Activated gamma-delta T cell treated with anti-CD3 and anti-CD28 coated beads, Interleukin-2, amount 50 U/mL, for 16 hours (primary cell): ENCODE data around the gene HVCN1.
"Not testable (repeated sequence)": the region's sequence is repeated elsewhere in the genome, so short reads cannot be mapped to it uniquely, and the experiment has no call there.

ENCODE experiments used
- DNase-seq: peaks from one replicate; pipeline ENCODE4 v3.0.0-alpha.2; 2020; ENCODE audit warnings: low read depth

HVCN1 gene

DNA sequence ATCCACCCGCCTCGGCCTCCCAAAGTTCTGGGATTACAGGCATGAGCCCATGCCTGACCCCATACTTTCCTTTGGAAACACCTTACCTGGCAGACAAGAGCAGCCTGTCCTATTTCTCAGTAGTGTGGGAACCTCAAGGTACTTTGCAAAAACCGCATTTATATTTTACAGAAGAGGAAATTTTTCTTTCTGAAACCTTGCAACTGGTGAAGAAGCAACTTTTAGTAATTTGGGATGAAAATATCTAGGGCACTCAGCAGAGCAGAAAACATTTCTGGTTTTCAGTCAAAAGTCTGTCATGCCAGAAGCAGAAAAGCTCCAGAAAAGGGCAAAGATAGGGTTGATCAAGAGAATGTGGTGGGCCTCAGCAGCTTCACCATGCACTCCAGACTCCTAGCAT, 21.2 kb downstream of the HVCN1 start:
- no peak for DNase-seq

DNA sequence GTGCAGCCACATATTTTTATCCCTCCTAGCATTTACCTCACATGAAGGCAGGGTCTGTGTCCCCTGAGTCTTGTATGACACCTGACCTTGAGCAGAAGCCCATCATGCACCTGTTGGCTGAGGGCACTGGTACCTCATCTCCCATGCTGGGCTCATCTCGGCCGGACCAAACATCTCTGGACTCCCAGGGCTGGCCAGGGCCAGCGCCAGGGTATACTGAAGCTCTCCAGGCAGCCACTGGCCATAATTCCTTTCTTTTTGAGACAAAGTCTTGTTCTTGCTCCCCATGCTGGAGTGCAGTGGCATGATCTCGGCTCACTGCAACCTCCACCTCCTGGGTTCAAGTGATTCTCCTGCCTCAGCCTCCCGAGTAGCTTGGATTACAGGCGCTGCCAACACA, 22.0 kb downstream of the HVCN1 start:
- no peak for DNase-seq

GRCh38 chr12:110661337-110661972, 27.5 kb downstream of the HVCN1 start:
- peak; percentile 64 for DNase-seq

- no peak for DNase-seq
These were observed 30.0 kb downstream of the HVCN1 start for GRCh38 chr12:110658878-110659277.

GRCh38 chr12:110658242-110658641, 30.7 kb downstream of the HVCN1 start:
- no peak for DNase-seq

- DNase-seq, result no peak
These were observed 31.2 kb downstream of the HVCN1 start for GRCh38 chr12:110657747-110658146.

- DNase-seq, result no peak
These were observed 32.8 kb downstream of the HVCN1 start for GRCh38 chr12:110656071-110656655.

- DNase-seq, result not testable (repeated sequence)
These were observed 34.7 kb downstream of the HVCN1 start for GRCh38 chr12:110654238-110654637.

GRCh38 chr12:110649341-110649847, 39.5 kb downstream of the HVCN1 start:
- DNase-seq, result no peak

GRCh38 chr12:110647631-110648040, 41.3 kb downstream of the HVCN1 start:
- DNase-seq, result no peak

DNA sequence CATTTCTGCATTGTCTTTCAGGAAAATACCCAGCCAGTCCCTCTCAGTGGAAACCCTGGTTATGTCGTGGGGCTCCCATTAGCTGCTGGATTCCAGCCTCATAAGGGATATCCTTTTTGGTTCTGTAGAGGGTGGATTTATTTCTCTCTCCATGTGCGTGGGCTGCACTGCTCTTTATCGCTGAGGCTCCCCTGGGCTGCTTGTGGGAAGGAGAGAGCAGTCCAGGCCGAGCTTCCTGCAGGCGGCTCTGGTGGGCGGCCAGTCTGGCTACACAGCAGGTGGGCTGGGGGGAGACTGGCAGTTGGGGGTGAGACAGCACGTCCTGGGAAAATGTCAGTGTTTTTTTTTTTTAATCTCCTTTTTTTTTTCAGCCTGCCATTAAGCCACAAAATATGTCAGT, 47.4 kb downstream of the HVCN1 start:
- no peak for DNase-seq

DNA sequence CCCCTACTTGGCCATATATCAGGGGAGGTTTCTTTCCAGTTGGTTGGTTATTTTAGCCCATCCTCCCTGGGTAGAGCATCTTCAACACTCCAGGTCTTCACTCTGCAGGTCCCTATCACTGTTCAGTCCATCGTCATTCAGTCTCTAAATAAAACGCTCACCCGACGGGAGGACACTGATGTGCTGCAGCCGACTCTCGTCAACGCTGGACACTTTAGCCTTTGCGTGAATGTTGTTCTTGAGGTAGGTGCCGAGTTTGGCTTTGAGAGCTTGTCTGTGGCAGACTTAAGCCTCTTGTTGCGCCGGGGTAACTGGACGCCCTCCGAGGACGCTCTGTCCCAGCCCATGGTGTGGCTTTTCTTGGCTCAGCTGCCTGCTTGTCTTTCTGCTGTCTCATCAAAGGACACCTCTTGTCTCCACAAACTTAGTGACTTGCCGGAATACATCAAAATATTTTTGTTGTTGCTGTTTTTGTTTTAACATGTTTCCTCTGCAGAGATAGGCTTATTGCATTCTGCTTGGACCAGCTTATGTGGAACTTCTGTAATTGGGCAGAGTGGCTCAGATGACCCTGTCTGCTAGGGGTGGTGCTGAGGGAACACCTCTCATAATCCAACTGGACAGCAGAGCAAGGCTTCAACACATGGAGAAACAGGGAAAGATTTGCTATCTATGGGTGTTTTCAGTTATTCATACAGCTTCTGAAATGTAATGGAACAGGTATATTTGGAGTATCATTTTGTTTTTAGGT, 48.5 kb downstream of the HVCN1 start:
- no peak for DNase-seq

- DNase-seq, result no peak
These were observed 49.4 kb downstream of the HVCN1 start for GRCh38 chr12:110639336-110640141.

DNA sequence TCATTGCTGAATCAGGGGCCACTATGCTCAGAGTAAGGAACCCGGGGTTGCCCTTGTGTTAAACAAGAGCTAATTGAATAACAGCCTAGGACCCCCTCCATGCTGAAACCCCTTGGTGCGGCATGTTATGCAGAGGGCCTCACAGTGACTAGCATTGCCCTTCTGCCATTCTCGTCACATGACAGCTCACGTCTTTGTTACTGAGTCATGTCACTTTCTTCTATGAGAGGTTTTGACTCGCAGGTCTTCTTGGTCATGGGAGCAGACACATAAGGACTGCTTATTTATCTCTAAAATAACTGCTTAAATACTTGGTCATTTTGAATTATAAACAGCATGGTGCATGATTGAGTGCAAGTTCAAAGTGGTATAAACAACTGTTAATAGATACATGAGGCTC, 50.1 kb downstream of the HVCN1 start:
- DNase-seq, result no peak

GRCh38 chr12:110637869-110638441, 51.0 kb downstream of the HVCN1 start:
- DNase-seq, result no peak

DNA sequence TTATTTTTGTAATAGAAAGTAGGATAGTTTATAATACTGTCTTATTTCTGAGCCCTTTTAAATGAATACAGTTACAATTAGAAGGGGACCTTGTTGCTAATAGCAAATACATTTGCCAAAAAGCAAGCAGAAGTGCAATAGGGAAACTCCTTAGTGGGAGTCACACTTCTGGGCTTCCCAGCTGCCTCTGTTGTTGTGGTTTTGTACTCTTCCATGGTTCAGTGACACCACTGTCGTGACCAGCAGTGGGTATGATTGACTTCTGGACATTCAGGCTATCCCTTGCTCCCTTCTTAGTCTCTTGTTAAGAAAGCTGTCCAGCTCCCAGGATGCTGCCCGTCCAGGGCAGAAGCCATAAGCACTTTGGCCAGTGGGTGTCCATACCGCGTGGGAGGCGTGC, 52.4 kb downstream of the HVCN1 start:
- DNase-seq, result no peak

DNA sequence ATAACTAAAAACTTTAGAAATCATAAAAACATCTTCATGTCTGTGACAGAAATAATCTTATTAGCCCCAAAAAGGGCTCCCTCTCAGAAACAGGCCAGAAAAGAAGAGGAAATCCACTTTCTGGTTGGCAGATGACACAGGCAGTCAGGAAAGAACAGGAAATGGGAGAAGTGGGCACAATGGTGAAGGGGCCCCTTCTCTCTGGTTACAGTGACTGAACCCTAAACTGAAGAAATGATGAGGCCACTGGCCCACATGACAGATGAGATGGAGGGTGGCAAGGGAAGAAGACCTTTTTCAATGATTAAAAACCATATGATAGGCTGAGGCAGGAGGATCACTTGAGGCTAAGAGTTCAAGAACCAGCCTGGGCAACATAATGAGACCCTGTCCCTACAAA, 53.9 kb downstream of the HVCN1 start:
- no peak for DNase-seq

DNA sequence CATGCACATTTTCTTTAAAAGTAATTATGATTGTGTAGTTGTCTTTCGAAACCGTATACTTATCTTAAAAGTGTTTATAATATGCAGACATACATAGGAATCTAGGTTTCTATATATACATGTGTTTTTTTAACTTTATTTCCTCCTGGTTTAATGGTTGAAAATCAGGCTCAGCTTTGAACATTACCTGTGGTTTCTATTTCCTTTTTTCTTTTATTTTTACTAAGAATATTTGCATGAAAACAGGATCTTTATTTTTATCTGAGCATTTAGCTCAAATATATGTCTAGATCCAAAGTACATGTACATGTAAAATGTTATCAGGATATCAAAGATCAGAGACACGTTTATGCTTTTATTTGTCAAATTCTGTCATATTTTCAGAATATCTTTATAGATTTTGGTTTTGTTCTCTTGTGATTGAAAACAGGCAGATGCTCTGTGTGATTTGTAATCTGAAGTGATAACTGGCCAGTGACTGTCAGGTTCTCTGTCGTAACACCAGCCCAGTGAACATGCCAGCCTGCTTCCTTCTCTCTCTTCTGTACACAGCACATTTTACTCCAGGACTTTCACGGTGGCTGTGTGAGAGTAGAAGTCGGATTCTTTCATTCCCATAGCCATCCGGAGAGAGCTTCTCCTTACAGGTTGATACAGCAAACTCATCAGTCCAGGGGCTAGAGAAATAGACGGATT, 61.3 kb downstream of the HVCN1 start:
- no peak for DNase-seq

GRCh38 chr12:110622582-110622981, 66.3 kb downstream of the HVCN1 start:
- no peak for DNase-seq

GRCh38 chr12:110619534-110619953, 69.4 kb downstream of the HVCN1 start:
- DNase-seq, result no peak

DNA sequence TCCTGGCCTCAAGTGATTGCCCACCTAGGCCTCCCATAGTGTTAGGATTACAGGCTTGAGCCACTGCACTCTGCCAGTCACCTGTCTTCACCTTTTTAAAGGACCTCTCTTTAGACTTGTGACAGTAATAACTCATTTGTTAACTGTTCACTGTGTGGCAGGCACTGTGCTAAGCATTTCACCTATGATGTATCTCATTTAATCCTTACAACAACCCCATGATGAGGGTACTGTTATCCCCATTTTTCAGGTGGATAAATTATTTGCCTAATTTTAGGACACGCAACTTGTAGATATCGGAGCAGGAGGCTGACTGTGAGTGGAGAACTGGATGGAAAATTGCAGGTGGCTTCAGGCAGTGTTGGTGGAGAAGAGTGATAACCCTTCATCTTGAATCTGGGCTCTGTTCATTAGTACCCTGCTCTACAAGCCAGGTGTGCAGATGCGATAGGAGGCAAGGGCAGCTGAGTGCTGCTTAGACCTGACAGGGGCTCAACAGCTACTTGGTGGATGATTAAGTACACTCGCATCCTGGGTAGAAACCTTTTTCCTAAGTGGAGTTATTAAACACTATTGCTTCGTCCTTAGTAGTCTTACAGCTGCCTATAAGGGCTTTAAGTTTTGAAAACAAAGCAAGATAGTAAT, 72.3 kb downstream of the HVCN1 start:
- no peak for DNase-seq
